Keratinocyte (primary cell): ENCODE results near the gene FBXO10.

ENCODE experiments used
- EZH2 ChIP-seq: IDR thresholded peaks from one replicate; pipeline ENCODE4 v1.6.1; 2012; ENCODE audit warnings: inconsistent platforms, mild to moderate bottlenecking, low read length, moderate library complexity
- TF ChIP-seq, protein P1 (sequence below), 3 experiments: IDR thresholded peaks in 1 of 3; conservative IDR thresholded peaks in 1 of 3; optimal IDR thresholded peaks in 1 of 3; 2 replicates in 2 of 3; 3 replicates in 1 of 3; pipeline versions ENCODE3 to v1.5.1; 2011; ENCODE audit warnings: low read length in 3 of 3, mild to moderate bottlenecking in 3 of 3, moderate library complexity in 2 of 3, control low read depth in 1 of 3, inconsistent platforms in 1 of 3; ENCODE audit not compliant: insufficient read depth in 2 of 3; ENCODE audit errors: extremely low read depth in 1 of 3

- TF ChIP-seq EZH2 = no peak
- TF ChIP-seq, protein P1, sequence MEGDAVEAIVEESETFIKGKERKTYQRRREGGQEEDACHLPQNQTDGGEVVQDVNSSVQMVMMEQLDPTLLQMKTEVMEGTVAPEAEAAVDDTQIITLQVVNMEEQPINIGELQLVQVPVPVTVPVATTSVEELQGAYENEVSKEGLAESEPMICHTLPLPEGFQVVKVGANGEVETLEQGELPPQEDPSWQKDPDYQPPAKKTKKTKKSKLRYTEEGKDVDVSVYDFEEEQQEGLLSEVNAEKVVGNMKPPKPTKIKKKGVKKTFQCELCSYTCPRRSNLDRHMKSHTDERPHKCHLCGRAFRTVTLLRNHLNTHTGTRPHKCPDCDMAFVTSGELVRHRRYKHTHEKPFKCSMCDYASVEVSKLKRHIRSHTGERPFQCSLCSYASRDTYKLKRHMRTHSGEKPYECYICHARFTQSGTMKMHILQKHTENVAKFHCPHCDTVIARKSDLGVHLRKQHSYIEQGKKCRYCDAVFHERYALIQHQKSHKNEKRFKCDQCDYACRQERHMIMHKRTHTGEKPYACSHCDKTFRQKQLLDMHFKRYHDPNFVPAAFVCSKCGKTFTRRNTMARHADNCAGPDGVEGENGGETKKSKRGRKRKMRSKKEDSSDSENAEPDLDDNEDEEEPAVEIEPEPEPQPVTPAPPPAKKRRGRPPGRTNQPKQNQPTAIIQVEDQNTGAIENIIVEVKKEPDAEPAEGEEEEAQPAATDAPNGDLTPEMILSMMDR (optimal IDR thresholded peaks at IDR 0.05 in 1 of 3, IDR thresholded peaks at IDR 0.05 in 1 of 3, conservative IDR thresholded peaks at IDR 0.05 in 1 of 3; ENCODE audit: extremely low read depth in 1 of 3, insufficient read depth in 2 of 3, low read length in 3 of 3) = no peak
Observed at GRCh38 chr9:37466037-37466709, 110.0 kb downstream of the FBXO10 start.
